DND-41 (cell line): Measurements from ENCODE around the gene MYRIP.

Source experiments
- ATAC-seq: fragments of 200-7000 bp; cut with Tn5 transposase; 3 replicates; pipeline ENCODE4 v1.9.1; 2021; ENCODE audit warnings: low read depth; ENCODE audit not compliant: insufficient read depth
- DNase-seq: peaks from one replicate; pipeline ENCODE4 v3.0.0-alpha.2; 2020
- H2AFZ ChIP-seq: 2 replicates; pipeline ENCODE4 v1.6.0; 2012; ENCODE audit warnings: low read depth, low read length
- H3K27ac ChIP-seq: 2 replicates; pipeline ENCODE4 v1.5.1; 2012; ENCODE audit warnings: low read length, inconsistent platforms
- H3K27me3 ChIP-seq: fragments of 200-600 bp; sonication (generic); 2 replicates; pipeline ENCODE4 v1.6.0; 2012; ENCODE audit warnings: low read length, mild to moderate bottlenecking, inconsistent platforms; ENCODE audit not compliant: insufficient read depth, poor library complexity
- H3K36me3 ChIP-seq: 2 replicates; pipeline ENCODE4 v1.5.1; 2012; ENCODE audit warnings: low read length, inconsistent platforms; ENCODE audit not compliant: insufficient read depth
- H3K4me1 ChIP-seq: 2 replicates; pipeline ENCODE4 v1.5.1; 2012; ENCODE audit warnings: mild to moderate bottlenecking, low read length; ENCODE audit not compliant: insufficient read depth
- H3K4me2 ChIP-seq: 2 replicates; pipeline ENCODE4 v1.6.0; 2012; ENCODE audit warnings: mild to moderate bottlenecking, moderate library complexity, low read length, inconsistent platforms; ENCODE audit not compliant: insufficient read depth
- H3K4me3 ChIP-seq, 2 experiments: fragments of 200-600 bp in 1 of 2; shearing (Covaris generic) in 1 of 2; 2 replicates each; pipeline ENCODE4 v1.5.1; 2012 to 2016; ENCODE audit warnings: inconsistent platforms in 2 of 2, low read length in 2 of 2, mild to moderate bottlenecking in 2 of 2, low read depth in 1 of 2, moderate library complexity in 1 of 2
- H3K79me2 ChIP-seq: 2 replicates; pipeline ENCODE4 v1.6.0; 2012; ENCODE audit warnings: low read length, inconsistent platforms; ENCODE audit not compliant: insufficient read depth
- H3K9ac ChIP-seq: 2 replicates; pipeline ENCODE4 v1.6.0; 2012; ENCODE audit warnings: low read depth, mild to moderate bottlenecking, inconsistent platforms, low read length, moderate library complexity
- H3K9me3 ChIP-seq: 2 replicates; pipeline ENCODE4 v1.5.1; 2012; ENCODE audit warnings: low read length, moderate library complexity, mild to moderate bottlenecking, inconsistent platforms; ENCODE audit not compliant: insufficient read depth, severe bottlenecking
- H4K20me1 ChIP-seq: 2 replicates; pipeline ENCODE4 v1.6.0; 2012; ENCODE audit warnings: low read length; ENCODE audit not compliant: insufficient read depth
- EZH2 ChIP-seq: IDR thresholded peaks from 3 replicates; pipeline ENCODE4 v1.6.1; 2012; ENCODE audit warnings: borderline replicate concordance, low read depth, mild to moderate bottlenecking, moderate library complexity, low read length, inconsistent platforms; ENCODE audit not compliant: severe bottlenecking
- TF ChIP-seq, protein P1 (sequence below): IDR thresholded peaks from 2 replicates; pipeline ENCODE4 v1.5.1; 2012; ENCODE audit warnings: borderline replicate concordance, low read length, moderate library complexity, mild to moderate bottlenecking; ENCODE audit not compliant: poor library complexity, severe bottlenecking; ENCODE audit errors: extremely low read depth

Gene MYRIP

DNA sequence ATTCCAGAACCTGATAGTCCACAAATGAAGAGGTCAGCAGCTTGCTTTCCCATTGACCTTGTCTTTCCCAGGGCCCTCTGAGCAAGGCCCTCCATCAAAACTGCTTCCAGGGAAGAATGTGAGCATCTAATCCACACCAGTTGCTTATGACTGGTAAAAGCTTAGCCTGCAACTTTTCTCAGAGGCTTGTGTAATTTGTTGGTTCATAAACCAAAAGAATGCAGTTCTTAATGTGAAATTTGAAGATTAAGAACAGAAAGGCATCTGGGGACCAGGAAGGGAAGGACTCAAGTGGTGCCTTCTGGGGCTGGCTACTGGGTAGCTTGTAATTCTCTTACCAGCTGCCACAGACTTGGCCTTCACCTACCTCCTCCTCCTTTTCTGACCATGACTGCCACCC, 439.2 kb downstream of the MYRIP start:
- Histone ChIP-seq H3K36me3 (no peaks in the 10 kb centered on the region), H3K27me3 (no peaks in the 10 kb centered on the region), H3K4me2 (no peak overlapping the region), H4K20me1 (no peaks in the 10 kb centered on the region), H3K4me3 (no peak overlapping the region), H2AFZ (no peak overlapping the region), H3K9ac (no peak overlapping the region), H3K9me3 (no peaks in the 10 kb centered on the region), H3K27ac (no peak overlapping the region), H3K4me1 (no peaks in the 10 kb centered on the region), H3K79me2 (no peaks in the 10 kb centered on the region)
- TF ChIP-seq EZH2 = no peak
- TF ChIP-seq, protein P1, sequence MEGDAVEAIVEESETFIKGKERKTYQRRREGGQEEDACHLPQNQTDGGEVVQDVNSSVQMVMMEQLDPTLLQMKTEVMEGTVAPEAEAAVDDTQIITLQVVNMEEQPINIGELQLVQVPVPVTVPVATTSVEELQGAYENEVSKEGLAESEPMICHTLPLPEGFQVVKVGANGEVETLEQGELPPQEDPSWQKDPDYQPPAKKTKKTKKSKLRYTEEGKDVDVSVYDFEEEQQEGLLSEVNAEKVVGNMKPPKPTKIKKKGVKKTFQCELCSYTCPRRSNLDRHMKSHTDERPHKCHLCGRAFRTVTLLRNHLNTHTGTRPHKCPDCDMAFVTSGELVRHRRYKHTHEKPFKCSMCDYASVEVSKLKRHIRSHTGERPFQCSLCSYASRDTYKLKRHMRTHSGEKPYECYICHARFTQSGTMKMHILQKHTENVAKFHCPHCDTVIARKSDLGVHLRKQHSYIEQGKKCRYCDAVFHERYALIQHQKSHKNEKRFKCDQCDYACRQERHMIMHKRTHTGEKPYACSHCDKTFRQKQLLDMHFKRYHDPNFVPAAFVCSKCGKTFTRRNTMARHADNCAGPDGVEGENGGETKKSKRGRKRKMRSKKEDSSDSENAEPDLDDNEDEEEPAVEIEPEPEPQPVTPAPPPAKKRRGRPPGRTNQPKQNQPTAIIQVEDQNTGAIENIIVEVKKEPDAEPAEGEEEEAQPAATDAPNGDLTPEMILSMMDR = no peak
- ATAC-seq (no peak), DNase-seq (no peak)

DNA sequence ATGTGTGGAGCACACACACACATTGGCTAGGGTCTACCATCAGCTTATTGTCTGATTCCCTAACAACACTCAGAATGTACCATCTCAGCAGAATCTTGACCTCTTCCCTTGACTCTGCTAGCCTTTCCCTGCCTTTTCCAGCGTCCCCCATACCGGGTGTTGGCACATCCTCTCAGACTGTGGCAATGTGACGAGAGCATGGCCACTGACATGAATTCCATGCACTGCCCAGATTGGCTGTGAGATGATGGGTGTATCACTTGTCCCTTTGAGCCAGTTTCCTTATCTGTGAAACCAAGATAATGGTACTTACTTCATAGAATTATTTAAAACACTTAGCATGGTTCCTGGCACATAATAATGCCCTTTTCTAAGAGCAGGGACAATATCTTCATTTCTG, 439.8 kb downstream of the MYRIP start:
- Histone ChIP-seq H3K79me2 (no peaks in the 10 kb centered on the region), H3K4me1 (no peaks in the 10 kb centered on the region), H2AFZ (no peak overlapping the region), H3K27me3 (no peaks in the 10 kb centered on the region), H3K4me3 (no peak overlapping the region), H3K4me2 (no peak overlapping the region), H4K20me1 (no peaks in the 10 kb centered on the region), H3K9me3 (no peaks in the 10 kb centered on the region), H3K36me3 (no peaks in the 10 kb centered on the region), H3K27ac (no peak overlapping the region), H3K9ac (no peak overlapping the region)
- TF ChIP-seq EZH2 = no peak
- TF ChIP-seq, protein P1 = no peak
- ATAC-seq (no peak), DNase-seq (no peak)

DNA sequence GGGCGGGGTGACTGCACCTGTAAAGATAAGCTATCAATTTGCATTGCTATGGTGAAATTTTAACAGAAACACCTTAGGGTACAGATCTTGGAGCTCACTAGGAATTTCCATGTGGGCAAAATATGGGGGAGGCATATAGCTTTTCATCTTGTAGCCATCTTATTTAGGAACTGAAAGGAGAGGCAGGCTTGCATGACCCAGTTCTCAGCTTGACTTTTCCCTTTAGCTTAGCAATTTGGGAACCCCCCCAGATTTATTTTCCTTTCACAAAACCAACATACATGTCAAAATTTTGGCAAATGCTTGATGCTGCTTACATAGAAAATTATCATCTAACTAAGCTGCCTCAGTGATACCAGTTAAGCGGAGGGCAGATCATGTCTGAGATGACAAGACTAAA, 445.1 kb downstream of the MYRIP start:
- no peaks in the 10 kb centered on the region for H3K9me3 ChIP-seq
- no peak overlapping the region for H3K4me2 ChIP-seq
- ATAC-seq (no peak), DNase-seq (no peak)
- H2AFZ ChIP-seq = no peak overlapping the region
- H3K27me3 ChIP-seq = no peaks in the 10 kb centered on the region
- TF ChIP-seq, protein P1 = no peak
- no peak for TF ChIP-seq EZH2
- no peaks in the 10 kb centered on the region for H3K79me2 ChIP-seq
- H3K4me1 ChIP-seq = no peaks in the 10 kb centered on the region
- peaks cover 3% of the 10 kb centered on the region; the same call in 1 of the 2 replicates for H4K20me1 ChIP-seq
- no peak overlapping the region for H3K4me3 ChIP-seq
- H3K9ac ChIP-seq = no peak overlapping the region
- H3K27ac ChIP-seq = no peak overlapping the region
- H3K36me3 ChIP-seq = no peaks in the 10 kb centered on the region

DNA sequence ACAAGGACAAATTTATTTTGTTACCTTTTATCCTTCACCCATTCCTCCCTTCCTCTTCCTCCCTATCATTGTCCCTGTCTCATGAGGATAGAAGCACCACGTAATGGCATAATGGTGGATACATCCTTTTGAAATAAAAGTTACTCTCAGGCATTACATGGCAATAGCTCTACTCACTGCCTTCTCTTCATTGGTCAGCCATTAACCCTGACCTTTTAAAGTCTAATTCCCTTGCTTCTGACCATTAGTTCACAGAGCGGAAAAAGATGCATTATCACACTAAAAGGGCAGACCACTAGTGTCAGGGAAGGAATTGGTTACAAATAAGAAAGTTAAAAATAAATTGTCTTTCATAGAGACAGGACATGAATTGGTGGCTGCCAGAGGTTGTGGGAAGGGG, 445.5 kb downstream of the MYRIP start:
- Histone ChIP-seq H3K79me2 (no peaks in the 10 kb centered on the region), H3K9me3 (no peaks in the 10 kb centered on the region), H2AFZ (no peak overlapping the region), H3K27me3 (no peaks in the 10 kb centered on the region), H3K36me3 (no peaks in the 10 kb centered on the region), H4K20me1 (peaks cover 3% of the 10 kb centered on the region; the same call in 1 of the 2 replicates), H3K4me2 (no peak overlapping the region), H3K9ac (no peak overlapping the region), H3K27ac (no peak overlapping the region), H3K4me3 (no peak overlapping the region), H3K4me1 (no peaks in the 10 kb centered on the region)
- DNase-seq (no peak), ATAC-seq (no peak)
- TF ChIP-seq EZH2 = no peak
- TF ChIP-seq, protein P1 = no peak
